Naive thymus-derived CD8-positive, alpha-beta T cell (primary cell): ENCODE data around the gene NTM. TPM values are rescaled to one million over a fixed set of nuclear protein-coding genes. Genes with fewer than 3 reads are reported as not detected.
A peak's percentile ranks its signal among the peaks of the same experiment; 100 is the strongest.

Experiments
- ATAC-seq, 2 donors: fragments of 150-1000 bp; cut with Tn5 transposase in 1 of 2; sonication (Bioruptor Pico), chemical (Tn5 transposase) in 1 of 2; 1 replicate in 1 of 2; 2 replicates in 1 of 2; pipeline ENCODE4 v1.10.0; 2021; ENCODE audit warnings: mild to moderate bottlenecking in 2 of 2, moderate library complexity in 2 of 2
- POLR2A ChIA-PET: fragments of 350-600 bp; sonication (Branson Sonifier 250); formaldehyde crosslinking; loops from one replicate; lab custom pipeline; 2021; ENCODE audit warnings: antibody characterized with exemption; lab: Charles Lee
- DNase-seq, 10 donors: peaks; one replicate each; pipeline versions ENCODE4 v3.0.0 to v3.0.0-alpha.2; 2020 to 2022
- H3K27ac Mint-ChIP-seq, 10 donors: one replicate each; pipeline ENCODE4 v1.8.0; 2020 to 2022; ENCODE audit warnings: mild to moderate bottlenecking in 10 of 10, mixed read lengths in 10 of 10, moderate library complexity in 4 of 10, inconsistent platforms in 1 of 10
- H3K27me3 Mint-ChIP-seq, 5 donors: one replicate each; pipeline ENCODE4 v1.8.0; 2021 to 2022; ENCODE audit warnings: mixed read lengths in 5 of 5
- H3K36me3 Mint-ChIP-seq, 3 donors: one replicate each; pipeline ENCODE4 v1.8.0; 2020 to 2022; ENCODE audit warnings: mixed read lengths in 3 of 3, mild to moderate bottlenecking in 2 of 3, inconsistent platforms in 1 of 3
- H3K4me1 Mint-ChIP-seq, 4 donors: one replicate each; pipeline ENCODE4 v1.8.0; 2021 to 2022; ENCODE audit warnings: mixed read lengths in 4 of 4
- H3K4me3 Mint-ChIP-seq, 10 donors: one replicate each; pipeline ENCODE4 v1.8.0; 2020 to 2022; ENCODE audit warnings: mild to moderate bottlenecking in 10 of 10, mixed read lengths in 10 of 10, moderate library complexity in 6 of 10, inconsistent platforms in 1 of 10
- H3K9me3 Mint-ChIP-seq, 9 donors: one replicate each; pipeline ENCODE4 v1.8.0; 2020 to 2022; ENCODE audit warnings: mixed read lengths in 9 of 9, mild to moderate bottlenecking in 3 of 9, inconsistent platforms in 1 of 9, moderate library complexity in 1 of 9
- polyA plus RNA-seq, 3 donors: library from polyadenylated mRNA; unstranded; fragments of 300-500 nt; fragmentation: Illumina TruSeq; gene quantifications; one replicate each; pipeline ENCODE4 v1.2.3, GENCODE V29; 2021
- total RNA-seq, 8 experiments: library from RNA in 2 of 8; stranded (reverse) in 2 of 8; gene quantifications; one replicate each; pipeline ENCODE4 v1.2.3 and lab custom pipeline; 2021 to 2026

The NTM gene
- total and polyA plus RNA-seq, 5 experiments from 2014 or later: not detected

DNA sequence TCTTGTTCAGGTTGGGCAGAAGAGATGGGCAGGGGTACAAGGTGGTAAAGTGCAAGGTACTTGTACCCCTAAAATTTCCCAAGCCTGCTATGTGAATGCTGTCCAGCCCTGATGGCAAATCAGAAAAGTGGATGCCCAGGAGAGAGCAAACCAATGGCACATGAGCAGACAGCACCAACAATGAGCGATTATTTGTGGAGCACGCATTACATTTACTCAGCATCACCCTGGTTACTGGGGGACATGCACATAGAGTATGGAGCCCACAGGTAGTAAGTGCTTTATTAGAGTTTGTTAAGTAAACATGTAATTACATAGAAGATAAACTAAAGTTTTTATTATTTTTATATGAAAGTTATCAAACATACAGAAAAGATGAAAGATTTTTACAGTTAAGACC, 165.7 kb downstream of the NTM start:
- POLR2A ChIA-PET: no interaction called here
- Mint-ChIP-seq H3K4me3 (no peak overlapping the region), H3K4me1 (peaks cover 0 to 1% (median 0%) of the 10 kb centered on the region in 4 donors), H3K27ac (peak overlapping the region in 1 of 10 donors; percentile 40), H3K9me3 (peaks cover 0 to 5% (median 0%) of the 10 kb centered on the region in 9 donors), H3K36me3 (no peaks in the 10 kb centered on the region), H3K27me3 (peaks cover 0 to 9% (median 5%) of the 10 kb centered on the region in 5 donors)
- ATAC-seq: no peak
- no peak for DNase-seq

- ATAC-seq (no peak), DNase-seq (no peak)
- Mint-ChIP-seq H3K27me3 (peaks cover 0 to 9% (median 5%) of the 10 kb centered on the region in 5 donors), H3K4me3 (no peak overlapping the region), H3K4me1 (peaks cover 0 to 1% (median 0%) of the 10 kb centered on the region in 4 donors), H3K9me3 (peaks cover 0 to 5% (median 2%) of the 10 kb centered on the region in 9 donors), H3K36me3 (no peaks in the 10 kb centered on the region), H3K27ac (no peak overlapping the region)
- POLR2A ChIA-PET: no interaction called here
Observed at GRCh38 chr11:131537196-131537595, 166.8 kb downstream of the NTM start.

DNA sequence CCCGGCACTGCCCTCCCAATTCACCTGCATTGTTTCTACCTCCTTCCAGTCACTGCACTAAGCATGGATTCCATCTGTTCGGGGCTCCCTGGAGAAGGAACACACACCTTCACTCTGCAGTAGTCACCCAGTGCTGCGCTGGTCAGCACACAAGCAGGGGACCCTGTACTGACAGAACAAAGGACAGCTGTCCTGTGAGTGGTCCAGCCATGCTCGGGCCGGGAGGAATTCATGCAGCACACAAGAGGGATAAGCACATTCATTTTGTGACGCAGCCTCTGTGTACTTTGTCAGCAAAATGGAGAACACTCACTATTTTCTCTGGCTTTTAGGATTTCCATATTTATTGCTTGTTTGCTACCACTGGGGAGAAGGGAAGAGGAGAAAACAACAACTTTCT, 167.3 kb downstream of the NTM start:
- no peak overlapping the region for H3K4me3 Mint-ChIP-seq
- H3K4me1 Mint-ChIP-seq: peaks cover 0 to 1% (median 0%) of the 10 kb centered on the region in 4 donors
- POLR2A ChIA-PET: no interaction called here
- no peaks in the 10 kb centered on the region for H3K36me3 Mint-ChIP-seq
- DNase-seq: no peak
- peak overlapping the region in 1 of 10 donors; percentile 56 for H3K27ac Mint-ChIP-seq
- peaks cover 0 to 9% (median 7%) of the 10 kb centered on the region in 5 donors for H3K27me3 Mint-ChIP-seq
- H3K9me3 Mint-ChIP-seq: peaks cover 0 to 5% (median 2%) of the 10 kb centered on the region in 9 donors
- no peak for ATAC-seq

DNA sequence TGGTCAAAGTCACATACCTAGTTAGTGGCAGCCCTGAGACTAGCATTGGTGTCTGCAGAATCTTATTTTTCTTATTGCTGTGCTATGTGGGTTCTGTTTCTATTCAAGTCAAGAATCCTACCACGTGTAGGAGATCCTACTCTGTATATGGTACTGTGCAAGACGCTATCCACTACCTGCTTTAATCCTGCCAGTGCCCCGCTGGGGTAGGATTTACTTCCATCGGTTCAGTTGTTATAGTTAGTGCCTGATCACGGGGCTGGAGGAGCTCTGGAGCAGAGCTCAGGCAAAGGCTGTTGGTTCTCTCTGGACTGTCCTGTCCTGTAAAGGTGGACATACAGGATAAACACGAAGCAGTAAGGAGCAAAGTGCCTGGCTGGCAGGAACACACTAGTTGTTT, 167.9 kb downstream of the NTM start:
- Mint-ChIP-seq H3K36me3 (no peaks in the 10 kb centered on the region), H3K4me1 (peaks cover 0 to 1% (median 0%) of the 10 kb centered on the region in 4 donors), H3K27ac (no peak overlapping the region), H3K9me3 (peaks cover 0 to 9% (median 2%) of the 10 kb centered on the region in 9 donors), H3K27me3 (peaks cover 0 to 13% (median 7%) of the 10 kb centered on the region in 5 donors), H3K4me3 (no peak overlapping the region)
- POLR2A ChIA-PET: no interaction called here
- DNase-seq (no peak), ATAC-seq (no peak)

GRCh38 chr11:131540676-131541075, 170.3 kb downstream of the NTM start:
- Mint-ChIP-seq H3K4me1 (peaks cover 0 to 1% (median 0%) of the 10 kb centered on the region in 4 donors), H3K27me3 (peaks cover 0 to 21% (median 13%) of the 10 kb centered on the region in 5 donors), H3K9me3 (peaks cover 0 to 11% (median 3%) of the 10 kb centered on the region in 9 donors), H3K36me3 (no peaks in the 10 kb centered on the region), H3K4me3 (no peak overlapping the region), H3K27ac (no peak overlapping the region)
- ATAC-seq (no peak), DNase-seq (no peak)
- POLR2A ChIA-PET: no interaction called here

GRCh38 chr11:131543389-131544025, 173.1 kb downstream of the NTM start:
- peaks cover 2 to 22% (median 17%) of the 10 kb centered on the region in 5 donors for H3K27me3 Mint-ChIP-seq
- H3K4me1 Mint-ChIP-seq: no peaks in the 10 kb centered on the region
- no peaks in the 10 kb centered on the region for H3K36me3 Mint-ChIP-seq
- H3K4me3 Mint-ChIP-seq: no peak overlapping the region
- ATAC-seq: no peak
- H3K27ac Mint-ChIP-seq: no peak overlapping the region
- no peak for DNase-seq
- peaks cover 0 to 9% (median 1%) of the 10 kb centered on the region in 9 donors for H3K9me3 Mint-ChIP-seq
- POLR2A ChIA-PET: no interaction called here

DNA sequence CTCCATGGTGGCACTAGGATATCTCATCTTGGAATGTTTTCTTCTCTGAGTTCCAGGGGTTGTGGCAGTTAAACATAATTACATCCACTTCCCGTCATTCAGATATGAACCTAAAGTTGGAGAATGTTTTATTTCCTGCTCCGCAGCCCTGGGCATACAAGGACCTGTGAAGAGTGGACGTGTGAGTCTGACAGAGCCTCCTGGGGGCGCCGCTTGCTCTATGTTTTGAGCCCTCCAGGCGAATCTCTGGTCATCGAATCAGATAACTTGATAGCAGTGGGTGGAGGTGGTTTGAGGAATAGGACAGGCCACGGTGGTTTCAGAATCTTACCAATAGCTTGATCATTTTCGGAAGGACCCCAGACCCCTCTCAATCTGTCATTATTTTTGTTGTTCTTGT, 174.2 kb downstream of the NTM start:
- Mint-ChIP-seq H3K4me3 (no peak overlapping the region), H3K36me3 (no peaks in the 10 kb centered on the region), H3K4me1 (no peaks in the 10 kb centered on the region), H3K9me3 (peaks cover 0 to 7% (median 1%) of the 10 kb centered on the region in 9 donors), H3K27ac (no peak overlapping the region), H3K27me3 (peaks cover 2 to 20% (median 17%) of the 10 kb centered on the region in 5 donors)
- POLR2A ChIA-PET: no interaction called here
- ATAC-seq: no peak
- DNase-seq: no peak

DNA sequence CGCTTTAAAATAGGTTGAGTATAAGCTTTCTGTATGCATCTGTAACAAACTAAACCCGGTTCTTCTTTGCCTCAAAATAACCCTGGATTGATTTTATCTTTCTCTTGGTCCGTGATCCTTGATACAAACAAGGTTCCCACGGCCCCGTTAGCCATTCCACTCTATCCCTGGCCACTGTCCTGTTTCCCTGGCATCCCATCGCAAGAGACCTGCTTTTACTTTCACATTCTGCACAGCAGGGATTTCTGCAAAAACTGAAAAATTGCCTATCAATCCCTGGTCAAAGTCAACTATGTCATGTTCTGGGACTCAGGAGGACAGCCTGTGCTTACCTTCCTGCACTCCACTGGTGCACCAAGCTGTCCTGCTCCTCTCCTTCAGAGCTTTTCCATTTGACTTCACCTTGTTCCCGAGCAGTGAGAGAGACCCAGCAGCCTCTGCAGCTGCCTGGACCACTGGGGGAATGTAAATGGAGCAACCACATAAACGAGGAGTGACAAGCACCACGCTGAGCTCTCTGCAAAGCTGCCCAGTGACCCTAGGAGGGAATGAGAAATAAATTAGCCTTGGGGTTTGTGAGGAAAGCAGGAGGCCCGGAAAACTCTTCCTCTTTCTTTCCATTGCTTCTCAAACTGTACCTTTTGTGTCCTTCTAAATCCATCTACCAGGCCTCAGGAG, 175.9 kb downstream of the NTM start:
- H3K4me3 Mint-ChIP-seq: no peak overlapping the region
- POLR2A ChIA-PET: no interaction called here
- H3K27me3 Mint-ChIP-seq: peaks cover 2 to 20% (median 17%) of the 10 kb centered on the region in 5 donors
- DNase-seq (no peak), ATAC-seq (no peak)
- no peak overlapping the region for H3K27ac Mint-ChIP-seq
- no peaks in the 10 kb centered on the region for H3K36me3 Mint-ChIP-seq
- H3K4me1 Mint-ChIP-seq: no peaks in the 10 kb centered on the region
- peaks cover 0 to 11% (median 3%) of the 10 kb centered on the region in 9 donors for H3K9me3 Mint-ChIP-seq

DNA sequence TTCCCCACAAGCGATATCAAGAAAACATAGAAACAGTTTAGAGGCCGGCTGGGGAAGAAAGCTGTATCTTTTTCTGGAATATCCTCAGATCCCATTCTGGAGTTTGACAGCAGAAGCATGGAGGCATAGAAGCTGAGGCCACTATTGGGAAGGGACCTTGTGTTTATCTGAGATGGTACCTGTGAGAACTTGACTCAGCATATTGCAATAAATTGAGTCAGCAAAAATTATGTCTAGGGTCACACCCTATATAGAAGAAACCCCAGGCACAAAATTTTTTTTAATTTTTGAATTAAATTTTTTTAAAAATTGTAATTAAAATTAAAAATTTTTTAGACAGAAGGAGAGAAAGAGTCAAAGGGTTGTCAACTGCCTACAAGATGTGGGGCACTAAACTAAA, 178.7 kb downstream of the NTM start:
- POLR2A ChIA-PET: no interaction called here
- no peaks in the 10 kb centered on the region for H3K4me1 Mint-ChIP-seq
- H3K9me3 Mint-ChIP-seq: peaks cover 0 to 10% (median 1%) of the 10 kb centered on the region in 9 donors
- H3K27me3 Mint-ChIP-seq: peaks cover 2 to 17% (median 12%) of the 10 kb centered on the region in 5 donors
- H3K4me3 Mint-ChIP-seq: no peak overlapping the region
- H3K27ac Mint-ChIP-seq: no peak overlapping the region
- DNase-seq: no peak
- H3K36me3 Mint-ChIP-seq: no peaks in the 10 kb centered on the region
- no peak for ATAC-seq

GRCh38 chr11:131549770-131550169, 179.4 kb downstream of the NTM start:
- peaks cover 0 to 10% (median 1%) of the 10 kb centered on the region in 9 donors for H3K9me3 Mint-ChIP-seq
- H3K36me3 Mint-ChIP-seq: no peaks in the 10 kb centered on the region
- no peak for DNase-seq
- POLR2A ChIA-PET: no interaction called here
- H3K4me1 Mint-ChIP-seq: no peaks in the 10 kb centered on the region
- ATAC-seq: no peak
- no peak overlapping the region for H3K4me3 Mint-ChIP-seq
- H3K27me3 Mint-ChIP-seq: peaks cover 2 to 17% (median 10%) of the 10 kb centered on the region in 5 donors
- no peak overlapping the region for H3K27ac Mint-ChIP-seq

DNA sequence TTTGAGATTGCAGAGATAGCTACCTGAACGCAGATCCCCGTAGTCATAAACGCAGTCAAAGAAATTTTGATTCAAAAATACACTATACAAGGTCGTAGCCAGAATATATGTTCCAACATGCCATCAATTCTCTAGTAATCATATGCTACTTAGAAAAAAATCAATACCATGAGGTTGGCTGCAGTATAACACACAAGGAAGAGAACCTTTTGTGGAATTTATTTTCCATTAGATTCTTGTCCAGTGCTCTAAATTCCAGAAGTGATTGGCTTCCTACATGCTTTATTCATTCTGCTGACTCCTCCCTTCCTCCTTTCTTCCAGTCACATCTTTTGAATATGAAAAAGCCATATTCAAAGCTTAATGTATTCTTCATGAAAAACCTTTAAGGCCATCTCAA, 189.9 kb downstream of the NTM start:
- no peak for DNase-seq
- H3K4me1 Mint-ChIP-seq: no peaks in the 10 kb centered on the region
- ATAC-seq: no peak
- peaks cover 0 to 10% (median 0%) of the 10 kb centered on the region in 5 donors for H3K27me3 Mint-ChIP-seq
- peaks cover 0 to 9% (median 2%) of the 10 kb centered on the region in 9 donors for H3K9me3 Mint-ChIP-seq
- POLR2A ChIA-PET: no interaction called here
- H3K4me3 Mint-ChIP-seq: no peak overlapping the region
- H3K27ac Mint-ChIP-seq: no peak overlapping the region
- no peaks in the 10 kb centered on the region for H3K36me3 Mint-ChIP-seq

GRCh38 chr11:131561501-131561900, 191.1 kb downstream of the NTM start:
- no peaks in the 10 kb centered on the region for H3K4me1 Mint-ChIP-seq
- POLR2A ChIA-PET: no interaction called here

GRCh38 chr11:131561972-131562371, 191.6 kb downstream of the NTM start:
- no peaks in the 10 kb centered on the region for H3K36me3 Mint-ChIP-seq
- ATAC-seq (no peak), DNase-seq (no peak)
- POLR2A ChIA-PET: no interaction called here
- H3K4me3 Mint-ChIP-seq: no peak overlapping the region
- no peaks in the 10 kb centered on the region for H3K4me1 Mint-ChIP-seq
- H3K9me3 Mint-ChIP-seq: peaks cover 0 to 9% (median under 1%) of the 10 kb centered on the region in 9 donors
- no peak overlapping the region for H3K27ac Mint-ChIP-seq
- H3K27me3 Mint-ChIP-seq: peaks cover 0 to 11% (median 0%) of the 10 kb centered on the region in 5 donors

More at GRCh38 chr11:131561501-131561900, 191.1 kb downstream of the NTM start:
- peaks cover 0 to 9% (median 2%) of the 10 kb centered on the region in 9 donors for H3K9me3 Mint-ChIP-seq
- ATAC-seq (no peak), DNase-seq (no peak)
- no peak overlapping the region for H3K4me3 Mint-ChIP-seq
- H3K36me3 Mint-ChIP-seq: no peaks in the 10 kb centered on the region
- H3K27me3 Mint-ChIP-seq: peaks cover 0 to 11% (median 0%) of the 10 kb centered on the region in 5 donors
- no peak overlapping the region for H3K27ac Mint-ChIP-seq
